HEK293 (cell line): ENCODE measurements around the gene SLC39A13.
A peak's percentile ranks its signal among the peaks of the same experiment; 100 is the strongest.

Experiments
- BCL11A ChIP-seq: fragments of 450-650 bp; formaldehyde crosslinking; IDR thresholded peaks from 2 replicates; pipeline ENCODE4 v1.5.1; 2016; ENCODE audit warnings: low read depth, missing biosample characterization, missing genetic modification characterization
- GFI1B ChIP-seq: fragments of 450-650 bp; formaldehyde crosslinking; IDR thresholded peaks from 2 replicates; pipeline ENCODE4 v1.5.1; 2016; ENCODE audit warnings: missing biosample characterization, missing genetic modification characterization
- IKZF3 ChIP-seq: fragments of 450-650 bp; IDR thresholded peaks from 2 replicates; pipeline ENCODE4 v1.5.0; 2018; ENCODE audit warnings: missing biosample characterization, mild to moderate bottlenecking, missing genetic modification characterization, moderate library complexity
- KLF1 ChIP-seq: fragments of 450-650 bp; formaldehyde crosslinking; IDR thresholded peaks from 2 replicates; pipeline ENCODE4 v1.5.1; 2016; ENCODE audit warnings: missing biosample characterization, missing genetic modification characterization
- KLF10 ChIP-seq: fragments of 450-650 bp; IDR thresholded peaks from 2 replicates; pipeline ENCODE4 v1.5.1; 2018; ENCODE audit warnings: missing biosample characterization, mild to moderate bottlenecking, missing genetic modification characterization
- KLF7 ChIP-seq: fragments of 450-650 bp; formaldehyde crosslinking; IDR thresholded peaks from 2 replicates; pipeline ENCODE4 v1.5.1; 2016; ENCODE audit warnings: missing biosample characterization, missing genetic modification characterization, borderline replicate concordance
- REPIN1 ChIP-seq: fragments of 450-650 bp; formaldehyde crosslinking; IDR thresholded peaks from 2 replicates; pipeline ENCODE4 v1.5.1; 2017; ENCODE audit warnings: missing biosample characterization, missing genetic modification characterization, low read depth
- SALL2 ChIP-seq: fragments of 450-650 bp; formaldehyde crosslinking; IDR thresholded peaks from 2 replicates; pipeline ENCODE4 v1.5.0; 2017; ENCODE audit warnings: missing biosample characterization, mild to moderate bottlenecking, missing genetic modification characterization, borderline replicate concordance
- WT1 ChIP-seq: fragments of 450-650 bp; formaldehyde crosslinking; IDR thresholded peaks from 2 replicates; pipeline ENCODE4 v1.5.1; 2016; ENCODE audit warnings: missing biosample characterization, missing genetic modification characterization
- ZFP3 ChIP-seq: fragments of 450-650 bp; formaldehyde crosslinking; IDR thresholded peaks from 2 replicates; pipeline ENCODE4 v1.5.1; 2016; ENCODE audit warnings: low read depth, missing biosample characterization, missing genetic modification characterization
- ZFP41 ChIP-seq: fragments of 450-650 bp; formaldehyde crosslinking; IDR thresholded peaks from 2 replicates; pipeline ENCODE4 v1.5.1; 2016; ENCODE audit warnings: missing biosample characterization, missing genetic modification characterization, borderline replicate concordance
- ZNF140 ChIP-seq: fragments of 450-650 bp; formaldehyde crosslinking; IDR thresholded peaks from 2 replicates; pipeline ENCODE4 v1.5.1; 2016; ENCODE audit warnings: missing biosample characterization, missing genetic modification characterization
- ZNF155 ChIP-seq: fragments of 450-650 bp; formaldehyde crosslinking; IDR thresholded peaks from 2 replicates; pipeline ENCODE4 v1.5.1; 2016; ENCODE audit warnings: missing biosample characterization, missing genetic modification characterization
- ZNF169 ChIP-seq: fragments of 450-650 bp; formaldehyde crosslinking; IDR thresholded peaks from 2 replicates; pipeline ENCODE4 v1.5.1; 2016; ENCODE audit warnings: missing biosample characterization, missing genetic modification characterization
- ZNF19 ChIP-seq: fragments of 450-650 bp; formaldehyde crosslinking; IDR thresholded peaks from 2 replicates; pipeline ENCODE4; 2016; ENCODE audit warnings: missing biosample characterization, missing genetic modification characterization, low read depth
- ZNF211 ChIP-seq: fragments of 450-650 bp; formaldehyde crosslinking; IDR thresholded peaks from 2 replicates; pipeline ENCODE4 v1.5.1; 2016; ENCODE audit warnings: low read depth, missing biosample characterization, missing genetic modification characterization
- ZNF23 ChIP-seq: fragments of 450-650 bp; formaldehyde crosslinking; IDR thresholded peaks from 2 replicates; pipeline ENCODE4 v1.5.1; 2016; ENCODE audit warnings: missing biosample characterization, missing genetic modification characterization, borderline replicate concordance
- ZNF350 ChIP-seq: fragments of 450-650 bp; formaldehyde crosslinking; IDR thresholded peaks from 2 replicates; pipeline ENCODE4 v1.5.0; 2017; ENCODE audit warnings: missing biosample characterization, mild to moderate bottlenecking, missing genetic modification characterization
- ZNF423 ChIP-seq: fragments of 450-650 bp; formaldehyde crosslinking; IDR thresholded peaks from 2 replicates; pipeline ENCODE4 v1.5.1; 2016; ENCODE audit warnings: missing biosample characterization, missing genetic modification characterization
- ZNF529 ChIP-seq: fragments of 450-650 bp; formaldehyde crosslinking; IDR thresholded peaks from 2 replicates; pipeline ENCODE4 v1.5.1; 2017; ENCODE audit warnings: missing genetic modification characterization, missing biosample characterization; ENCODE audit not compliant: insufficient replicate concordance
- ZNF571 ChIP-seq: fragments of 450-650 bp; formaldehyde crosslinking; IDR thresholded peaks from 2 replicates; pipeline ENCODE4 v1.5.0; 2017; ENCODE audit warnings: missing biosample characterization, missing genetic modification characterization
- ZNF596 ChIP-seq: fragments of 450-650 bp; IDR thresholded peaks from 2 replicates; pipeline ENCODE4 v1.5.0; 2018; ENCODE audit warnings: missing biosample characterization, mild to moderate bottlenecking, missing genetic modification characterization, moderate library complexity
- ZNF658 ChIP-seq: fragments of 450-650 bp; formaldehyde crosslinking; IDR thresholded peaks from 2 replicates; pipeline ENCODE4; 2016; ENCODE audit warnings: missing biosample characterization, missing genetic modification characterization
- ZNF677 ChIP-seq: fragments of 450-650 bp; IDR thresholded peaks from 2 replicates; pipeline ENCODE4 v1.5.0; 2018; ENCODE audit warnings: missing biosample characterization, mild to moderate bottlenecking, missing genetic modification characterization, moderate library complexity
- ZNF792 ChIP-seq: fragments of 450-650 bp; formaldehyde crosslinking; IDR thresholded peaks from 2 replicates; pipeline ENCODE4 v1.5.1; 2016; ENCODE audit warnings: missing biosample characterization, missing genetic modification characterization
- TF ChIP-seq, protein P1 (sequence below): fragments of 450-650 bp; formaldehyde crosslinking; IDR thresholded peaks from 2 replicates; pipeline ENCODE4 v1.5.1; 2016; ENCODE audit warnings: missing biosample characterization, missing genetic modification characterization
- TF ChIP-seq, protein P2 (sequence below): fragments of 450-650 bp; formaldehyde crosslinking; IDR thresholded peaks from 2 replicates; pipeline ENCODE4 v1.5.1; 2016; ENCODE audit warnings: missing biosample characterization, missing genetic modification characterization
- TF ChIP-seq, protein P3 (sequence below): fragments of 450-650 bp; formaldehyde crosslinking; IDR thresholded peaks from 2 replicates; pipeline ENCODE4 v1.5.1; 2016; ENCODE audit warnings: missing biosample characterization, missing genetic modification characterization
- TF ChIP-seq, protein P4 (sequence below): fragments of 450-650 bp; formaldehyde crosslinking; IDR thresholded peaks from 2 replicates; pipeline ENCODE4 v1.5.1; 2016; ENCODE audit warnings: missing biosample characterization, missing genetic modification characterization
- TF ChIP-seq, protein P5 (sequence below): fragments of 450-650 bp; formaldehyde crosslinking; IDR thresholded peaks from 2 replicates; pipeline ENCODE4 v1.5.1; 2016; ENCODE audit warnings: missing biosample characterization, missing genetic modification characterization, borderline replicate concordance

SLC39A13 gene

DNA sequence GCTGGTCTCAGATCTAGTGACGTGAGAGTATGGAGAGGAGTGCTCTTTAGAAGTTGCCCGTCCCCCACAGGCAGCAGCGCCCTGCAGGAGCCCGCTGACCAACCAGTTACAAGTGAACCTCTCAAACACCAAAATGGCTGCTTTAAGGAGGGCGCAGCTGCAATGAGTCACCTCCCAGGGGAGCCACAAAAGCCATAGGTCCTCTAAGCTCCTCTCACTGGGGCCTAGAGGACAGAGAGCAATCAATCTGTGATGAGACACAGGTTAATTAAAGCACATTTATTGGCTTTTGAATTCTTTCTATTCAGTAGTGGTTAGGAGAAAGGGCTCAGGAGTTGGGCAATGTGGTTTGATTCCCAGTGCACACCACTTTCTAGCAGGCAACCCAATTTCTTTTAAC lies 56.1 kb downstream of the SLC39A13 start (continued):
- TF ChIP-seq BCL11A (tag by site-specific recombination) (no peak), ZNF658 (tag by site-specific recombination) (no peak), ZFP41 (tag by site-specific recombination) (no peak), ZNF211 (tag by site-specific recombination) (no peak), ZNF596 (tag by site-specific recombination) (no peak), KLF7 (tag by site-specific recombination) (no peak), KLF1 (tag by site-specific recombination) (no peak), ZNF155 (tag by site-specific recombination) (no peak), SALL2 (tag by site-specific recombination) (no peak), WT1 (tag by site-specific recombination) (peak; percentile 78), ZNF169 (tag by site-specific recombination) (no peak), ZNF23 (tag by site-specific recombination) (no peak), ZFP3 (tag by site-specific recombination) (no peak), ZNF571 (tag by site-specific recombination) (no peak), ZNF529 (no peak), ZNF792 (no peak), IKZF3 (peak; percentile 64; the same call in 1 of the 2 replicates), GFI1B (tag by site-specific recombination) (no peak), REPIN1 (tag by site-specific recombination) (no peak), ZNF350 (tag by site-specific recombination) (no peak), ZNF677 (tag by site-specific recombination) (no peak), ZNF140 (tag by site-specific recombination) (0 out of 2 replicates have a peak, but pooled peaks have one; percentile 4), KLF10 (tag by site-specific recombination) (0 out of 2 replicates have a peak, but pooled peaks have one; percentile 47), ZNF19 (no peak), ZNF423 (tag by site-specific recombination) (peak; percentile 55; the same call in 1 of the 2 replicates)
- TF ChIP-seq, protein P1, sequence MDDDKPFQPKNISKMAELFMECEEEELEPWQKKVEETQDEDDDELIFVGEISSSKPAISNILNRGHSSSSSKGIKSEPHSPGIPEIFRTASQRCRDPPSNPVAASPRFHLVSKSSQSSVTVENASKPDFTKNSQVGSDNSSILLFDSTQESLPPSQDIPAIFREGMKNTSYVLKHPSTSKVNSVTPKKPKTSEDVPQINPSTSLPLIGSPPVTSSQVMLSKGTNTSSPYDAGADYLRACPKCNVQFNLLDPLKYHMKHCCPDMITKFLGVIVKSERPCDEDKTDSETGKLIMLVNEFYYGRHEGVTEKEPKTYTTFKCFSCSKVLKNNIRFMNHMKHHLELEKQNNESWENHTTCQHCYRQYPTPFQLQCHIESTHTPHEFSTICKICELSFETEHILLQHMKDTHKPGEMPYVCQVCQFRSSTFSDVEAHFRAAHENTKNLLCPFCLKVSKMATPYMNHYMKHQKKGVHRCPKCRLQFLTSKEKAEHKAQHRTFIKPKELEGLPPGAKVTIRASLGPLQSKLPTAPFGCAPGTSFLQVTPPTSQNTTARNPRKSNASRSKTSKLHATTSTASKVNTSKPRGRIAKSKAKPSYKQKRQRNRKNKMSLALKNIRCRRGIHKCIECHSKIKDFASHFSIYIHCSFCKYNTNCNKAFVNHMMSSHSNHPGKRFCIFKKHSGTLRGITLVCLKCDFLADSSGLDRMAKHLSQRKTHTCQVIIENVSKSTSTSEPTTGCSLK (tag by site-specific recombination) = no peak
- TF ChIP-seq, protein P2, sequence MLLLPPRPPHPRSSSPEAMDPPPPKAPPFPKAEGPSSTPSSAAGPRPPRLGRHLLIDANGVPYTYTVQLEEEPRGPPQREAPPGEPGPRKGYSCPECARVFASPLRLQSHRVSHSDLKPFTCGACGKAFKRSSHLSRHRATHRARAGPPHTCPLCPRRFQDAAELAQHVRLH = no peak
- TF ChIP-seq, protein P3, sequence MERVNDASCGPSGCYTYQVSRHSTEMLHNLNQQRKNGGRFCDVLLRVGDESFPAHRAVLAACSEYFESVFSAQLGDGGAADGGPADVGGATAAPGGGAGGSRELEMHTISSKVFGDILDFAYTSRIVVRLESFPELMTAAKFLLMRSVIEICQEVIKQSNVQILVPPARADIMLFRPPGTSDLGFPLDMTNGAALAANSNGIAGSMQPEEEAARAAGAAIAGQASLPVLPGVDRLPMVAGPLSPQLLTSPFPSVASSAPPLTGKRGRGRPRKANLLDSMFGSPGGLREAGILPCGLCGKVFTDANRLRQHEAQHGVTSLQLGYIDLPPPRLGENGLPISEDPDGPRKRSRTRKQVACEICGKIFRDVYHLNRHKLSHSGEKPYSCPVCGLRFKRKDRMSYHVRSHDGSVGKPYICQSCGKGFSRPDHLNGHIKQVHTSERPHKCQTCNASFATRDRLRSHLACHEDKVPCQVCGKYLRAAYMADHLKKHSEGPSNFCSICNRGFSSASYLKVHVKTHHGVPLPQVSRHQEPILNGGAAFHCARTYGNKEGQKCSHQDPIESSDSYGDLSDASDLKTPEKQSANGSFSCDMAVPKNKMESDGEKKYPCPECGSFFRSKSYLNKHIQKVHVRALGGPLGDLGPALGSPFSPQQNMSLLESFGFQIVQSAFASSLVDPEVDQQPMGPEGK = no peak
- TF ChIP-seq, protein P4, sequence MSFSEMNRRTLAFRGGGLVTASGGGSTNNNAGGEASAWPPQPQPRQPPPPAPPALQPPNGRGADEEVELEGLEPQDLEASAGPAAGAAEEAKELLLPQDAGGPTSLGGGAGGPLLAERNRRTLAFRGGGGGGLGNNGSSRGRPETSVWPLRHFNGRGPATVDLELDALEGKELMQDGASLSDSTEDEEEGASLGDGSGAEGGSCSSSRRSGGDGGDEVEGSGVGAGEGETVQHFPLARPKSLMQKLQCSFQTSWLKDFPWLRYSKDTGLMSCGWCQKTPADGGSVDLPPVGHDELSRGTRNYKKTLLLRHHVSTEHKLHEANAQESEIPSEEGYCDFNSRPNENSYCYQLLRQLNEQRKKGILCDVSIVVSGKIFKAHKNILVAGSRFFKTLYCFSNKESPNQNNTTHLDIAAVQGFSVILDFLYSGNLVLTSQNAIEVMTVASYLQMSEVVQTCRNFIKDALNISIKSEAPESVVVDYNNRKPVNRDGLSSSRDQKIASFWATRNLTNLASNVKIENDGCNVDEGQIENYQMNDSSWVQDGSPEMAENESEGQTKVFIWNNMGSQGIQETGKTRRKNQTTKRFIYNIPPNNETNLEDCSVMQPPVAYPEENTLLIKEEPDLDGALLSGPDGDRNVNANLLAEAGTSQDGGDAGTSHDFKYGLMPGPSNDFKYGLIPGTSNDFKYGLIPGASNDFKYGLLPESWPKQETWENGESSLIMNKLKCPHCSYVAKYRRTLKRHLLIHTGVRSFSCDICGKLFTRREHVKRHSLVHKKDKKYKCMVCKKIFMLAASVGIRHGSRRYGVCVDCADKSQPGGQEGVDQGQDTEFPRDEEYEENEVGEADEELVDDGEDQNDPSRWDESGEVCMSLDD (tag by site-specific recombination) = no peak
- TF ChIP-seq, protein P5, sequence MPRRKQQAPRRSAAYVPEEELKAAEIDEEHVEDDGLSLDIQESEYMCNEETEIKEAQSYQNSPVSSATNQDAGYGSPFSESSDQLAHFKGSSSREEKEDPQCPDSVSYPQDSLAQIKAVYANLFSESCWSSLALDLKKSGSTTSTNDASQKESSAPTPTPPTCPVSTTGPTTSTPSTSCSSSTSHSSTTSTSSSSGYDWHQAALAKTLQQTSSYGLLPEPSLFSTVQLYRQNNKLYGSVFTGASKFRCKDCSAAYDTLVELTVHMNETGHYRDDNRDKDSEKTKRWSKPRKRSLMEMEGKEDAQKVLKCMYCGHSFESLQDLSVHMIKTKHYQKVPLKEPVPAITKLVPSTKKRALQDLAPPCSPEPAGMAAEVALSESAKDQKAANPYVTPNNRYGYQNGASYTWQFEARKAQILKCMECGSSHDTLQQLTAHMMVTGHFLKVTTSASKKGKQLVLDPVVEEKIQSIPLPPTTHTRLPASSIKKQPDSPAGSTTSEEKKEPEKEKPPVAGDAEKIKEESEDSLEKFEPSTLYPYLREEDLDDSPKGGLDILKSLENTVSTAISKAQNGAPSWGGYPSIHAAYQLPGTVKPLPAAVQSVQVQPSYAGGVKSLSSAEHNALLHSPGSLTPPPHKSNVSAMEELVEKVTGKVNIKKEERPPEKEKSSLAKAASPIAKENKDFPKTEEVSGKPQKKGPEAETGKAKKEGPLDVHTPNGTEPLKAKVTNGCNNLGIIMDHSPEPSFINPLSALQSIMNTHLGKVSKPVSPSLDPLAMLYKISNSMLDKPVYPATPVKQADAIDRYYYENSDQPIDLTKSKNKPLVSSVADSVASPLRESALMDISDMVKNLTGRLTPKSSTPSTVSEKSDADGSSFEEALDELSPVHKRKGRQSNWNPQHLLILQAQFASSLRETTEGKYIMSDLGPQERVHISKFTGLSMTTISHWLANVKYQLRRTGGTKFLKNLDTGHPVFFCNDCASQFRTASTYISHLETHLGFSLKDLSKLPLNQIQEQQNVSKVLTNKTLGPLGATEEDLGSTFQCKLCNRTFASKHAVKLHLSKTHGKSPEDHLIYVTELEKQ (tag by site-specific recombination) = no peak
